Esophagus muscularis mucosa (tissue), 4 donors: ENCODE results near the gene FSD1L.

Experiments
- EP300 ChIP-seq: sonication (generic); formaldehyde crosslinking; IDR thresholded peaks from one replicate; pipeline ENCODE4 v1.6.1; 2017; ENCODE audit warnings: antibody characterized with exemption
- POLR2A ChIP-seq: fragments of 450-650 bp; IDR thresholded peaks from one replicate; pipeline ENCODE4 v1.6.1; 2017; ENCODE audit warnings: antibody characterized with exemption, moderate library complexity, mild to moderate bottlenecking, low read depth
- POLR2AphosphoS5 ChIP-seq, 2 donors: sonication (generic); formaldehyde crosslinking; IDR thresholded peaks; one replicate each; pipeline ENCODE4 v1.6.1; 2017; ENCODE audit warnings: antibody characterized with exemption in 2 of 2
- TF ChIP-seq, protein P1 (sequence below), 3 experiments: fragments of 200-600 bp in 2 of 3; fragments of 450-650 bp in 1 of 3; sonication (generic) in 2 of 3; IDR thresholded peaks; one replicate each; pipeline ENCODE4 v1.5.1; 2017 to 2019; ENCODE audit warnings: antibody characterized with exemption in 3 of 3, mild to moderate bottlenecking in 2 of 3, moderate library complexity in 1 of 3

DNA sequence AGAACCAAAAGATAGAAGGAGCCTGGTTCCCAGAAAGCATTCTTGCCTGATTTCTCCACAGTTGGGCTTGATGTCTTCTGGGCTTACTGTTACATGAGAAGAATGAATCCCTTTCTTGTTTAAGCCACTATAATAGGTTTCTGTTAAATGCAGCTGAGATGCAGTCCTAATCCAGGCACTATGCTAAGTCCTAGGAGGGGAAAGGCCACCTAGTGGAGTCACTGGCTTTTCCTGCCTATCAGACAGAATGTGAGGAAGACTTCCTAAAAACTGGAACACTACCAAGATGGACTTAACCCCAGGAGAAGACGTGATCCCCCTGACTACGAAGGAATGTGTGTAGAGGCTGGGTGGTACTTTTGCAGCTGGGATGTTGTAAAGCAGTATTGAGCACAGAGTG is 34.3 kb upstream of the FSD1L start:
- TF ChIP-seq, protein P1, sequence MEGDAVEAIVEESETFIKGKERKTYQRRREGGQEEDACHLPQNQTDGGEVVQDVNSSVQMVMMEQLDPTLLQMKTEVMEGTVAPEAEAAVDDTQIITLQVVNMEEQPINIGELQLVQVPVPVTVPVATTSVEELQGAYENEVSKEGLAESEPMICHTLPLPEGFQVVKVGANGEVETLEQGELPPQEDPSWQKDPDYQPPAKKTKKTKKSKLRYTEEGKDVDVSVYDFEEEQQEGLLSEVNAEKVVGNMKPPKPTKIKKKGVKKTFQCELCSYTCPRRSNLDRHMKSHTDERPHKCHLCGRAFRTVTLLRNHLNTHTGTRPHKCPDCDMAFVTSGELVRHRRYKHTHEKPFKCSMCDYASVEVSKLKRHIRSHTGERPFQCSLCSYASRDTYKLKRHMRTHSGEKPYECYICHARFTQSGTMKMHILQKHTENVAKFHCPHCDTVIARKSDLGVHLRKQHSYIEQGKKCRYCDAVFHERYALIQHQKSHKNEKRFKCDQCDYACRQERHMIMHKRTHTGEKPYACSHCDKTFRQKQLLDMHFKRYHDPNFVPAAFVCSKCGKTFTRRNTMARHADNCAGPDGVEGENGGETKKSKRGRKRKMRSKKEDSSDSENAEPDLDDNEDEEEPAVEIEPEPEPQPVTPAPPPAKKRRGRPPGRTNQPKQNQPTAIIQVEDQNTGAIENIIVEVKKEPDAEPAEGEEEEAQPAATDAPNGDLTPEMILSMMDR (IDR thresholded peaks at IDR 0.05) = peak in 2 of 3 experiments; percentile 8 to 19
- TF ChIP-seq POLR2AphosphoS5 (IDR thresholded peaks at IDR 0.05) (no peak), EP300 (no peak), POLR2A (no peak)
